Measurements from ENCODE around the gene UST.

- TF ChIP-seq CTCF (conservative IDR thresholded peaks at IDR 0.05) (no peak), ZFX (IDR thresholded peaks at IDR 0.05) (no peak)
Observed at GRCh38 chr6:148697895-148698440, 48.9 kb upstream of the UST start.

All from C4-2B (cell line).